Esophagus squamous epithelium (tissue), 5 donors: ENCODE data around the gene TULP4. TPM values are rescaled to one million over a fixed set of nuclear protein-coding genes. Genes with fewer than 3 reads are reported as not detected.
"Not testable (repeated sequence)": the region's sequence is repeated elsewhere in the genome, so short reads cannot be mapped to it uniquely, and the experiment has no call there.

ENCODE experiments used
- DNase-seq: peaks from one replicate; lab custom pipeline; 2025; lab: John Stamatoyannopoulos, UW
- H3K27ac ChIP-seq, 4 donors: fragments of 200-600 bp; sonication (generic); one replicate each; pipeline ENCODE4 v1.5.1; 2016 to 2019; ENCODE audit warnings: mild to moderate bottlenecking in 1 of 4
- H3K27me3 ChIP-seq, 4 donors: fragments of 200-600 bp; sonication (generic); 1 replicate in 3 of 4; 2 replicates in 1 of 4; pipeline versions ENCODE4 v1.5.1 to v1.6.0; 2017 to 2021; ENCODE audit warnings: antibody characterized with exemption in 1 of 4
- H3K36me3 ChIP-seq, 3 donors: fragments of 200-600 bp; sonication (generic); one replicate each; pipeline ENCODE4 v1.5.1; 2016 to 2019
- H3K4me1 ChIP-seq, 3 donors: fragments of 200-600 bp; sonication (generic); one replicate each; pipeline ENCODE4 v1.5.1; 2017 to 2019
- H3K4me3 ChIP-seq, 4 donors: fragments of 200-600 bp; sonication (generic); 1 replicate in 3 of 4; 2 replicates in 1 of 4; pipeline ENCODE4 v1.5.1; 2016 to 2019; ENCODE audit warnings: mild to moderate bottlenecking in 2 of 4, moderate library complexity in 1 of 4
- H3K9me3 ChIP-seq, 3 donors: fragments of 200-600 bp; sonication (generic); one replicate each; pipeline ENCODE4 v1.5.1; 2016 to 2019
- CTCF ChIP-seq, 6 experiments: fragments of 450-650 bp in 4 of 6; fragments of 200-600 bp in 2 of 6; sonication (generic) in 2 of 6; IDR thresholded peaks; one replicate each; pipeline ENCODE4 v1.5.1; 2016 to 2019; ENCODE audit warnings: antibody characterized with exemption in 6 of 6, mild to moderate bottlenecking in 4 of 6, moderate library complexity in 4 of 6
- POLR2A ChIP-seq, 4 donors: fragments of 450-650 bp; IDR thresholded peaks; one replicate each; pipeline ENCODE4 v1.6.1; 2017; ENCODE audit warnings: antibody characterized with exemption in 4 of 4, mild to moderate bottlenecking in 4 of 4, moderate library complexity in 3 of 4
- WGBS, 2 donors: methylation state at CpG; one replicate each; pipeline ENCODE4 v1.1.5; 2018; 5-methylcytosine and 5-hydroxymethylcytosine counted together
- intact Hi-C: fragments of 100-400 bp; cut with DNase I; formaldehyde crosslinking; loops from one replicate; pipeline ENCODE4 v1.15.0; 2022
- total RNA-seq, 4 donors: library from RNA; depleted of rRNA; stranded (reverse); fragments of >200 nt; gene quantifications; one replicate each; pipeline ENCODE4 v1.1.0, GENCODE V29; 2016
- donor health status: DM: yes; HTN: yes; CAD: no.

Gene TULP4
- total RNA-seq, 4 donors from 2014 or later, result 50.9 to 104 (median 59.2) TPM

- H3K9me3 ChIP-seq, result peaks cover 0 to 6% (median 0%) of the 10 kb centered on the region in 3 donors
- 90 to 96% methylated on average over 3 of the region's 3 CpGs for WGBS, 2 donors
- TF ChIP-seq CTCF (IDR thresholded peaks at IDR 0.05) (no peak), POLR2A (IDR thresholded peaks at IDR 0.05) (no peak)
- no peaks in the 10 kb centered on the region for H3K27me3 ChIP-seq
- no peak overlapping the region for H3K4me3 ChIP-seq
- H3K27ac ChIP-seq, result no peak overlapping the region
- peaks cover 0 to 7% (median 0%) of the 10 kb centered on the region in 3 donors for H3K4me1 ChIP-seq
- H3K36me3 ChIP-seq, result no peaks in the 10 kb centered on the region
- intact Hi-C loops, result no loop called here
- no peak for DNase-seq
Observed at GRCh38 chr6:158389193-158389919, 77.1 kb downstream of the TULP4 start.

- intact Hi-C loops, result no loop called here
- DNase-seq, result no peak
- H3K36me3 ChIP-seq, result no peaks in the 10 kb centered on the region
- H3K4me3 ChIP-seq, result no peak overlapping the region
- H3K27ac ChIP-seq, result no peak overlapping the region
- no peaks in the 10 kb centered on the region for H3K27me3 ChIP-seq
- TF ChIP-seq POLR2A (IDR thresholded peaks at IDR 0.05), result no peak
- no peak for TF ChIP-seq CTCF (IDR thresholded peaks at IDR 0.05)
- peaks cover 0 to 6% (median 0%) of the 10 kb centered on the region in 3 donors for H3K9me3 ChIP-seq
- no peaks in the 10 kb centered on the region for H3K4me1 ChIP-seq
- 87 to 93% methylated on average over 3 of the region's 3 CpGs for WGBS, 2 donors
Observed at GRCh38 chr6:158391276-158391675, 79.0 kb downstream of the TULP4 start.

GRCh38 chr6:158391977-158392376 is 79.7 kb downstream of the TULP4 start:
- H3K4me1 ChIP-seq, DNase-seq, intact Hi-C loops, H3K36me3 ChIP-seq, H3K27ac ChIP-seq, H3K4me3 ChIP-seq, H3K9me3 ChIP-seq, H3K27me3 ChIP-seq: not testable (repeated sequence)
- 90 to 100% methylated on average over 4 of the region's 4 CpGs for WGBS, 2 donors

- Histone ChIP-seq H3K27ac (no peak overlapping the region), H3K4me3 (no peak overlapping the region), H3K36me3 (no peaks in the 10 kb centered on the region), H3K4me1 (peaks cover 0 to 7% (median 0%) of the 10 kb centered on the region in 3 donors), H3K9me3 (peaks cover 0 to 6% (median 0%) of the 10 kb centered on the region in 3 donors), H3K27me3 (no peaks in the 10 kb centered on the region)
- no peak for TF ChIP-seq POLR2A (IDR thresholded peaks at IDR 0.05)
- no peak for TF ChIP-seq CTCF (IDR thresholded peaks at IDR 0.05)
- intact Hi-C loops, result no loop called here
- no peak for DNase-seq
- WGBS, 2 donors, result 59 to 77% methylated on average over 5 of the region's 5 CpGs
Observed at GRCh38 chr6:158396136-158396535, 83.9 kb downstream of the TULP4 start.

GRCh38 chr6:158397578-158397977 is 85.3 kb downstream of the TULP4 start:
- no peak overlapping the region for H3K27ac ChIP-seq
- peaks cover 0 to 11% (median 0%) of the 10 kb centered on the region in 3 donors for H3K4me1 ChIP-seq
- WGBS, 2 donors, result 84 to 98% methylated on average over 4 of the region's 4 CpGs
- TF ChIP-seq CTCF (IDR thresholded peaks at IDR 0.05) (no peak), POLR2A (IDR thresholded peaks at IDR 0.05) (no peak)
- no peak for DNase-seq
- intact Hi-C loops, result no loop called here
- H3K4me3 ChIP-seq, result no peak overlapping the region
- no peaks in the 10 kb centered on the region for H3K27me3 ChIP-seq
- peaks cover 0 to 6% (median 0%) of the 10 kb centered on the region in 3 donors for H3K9me3 ChIP-seq
- no peaks in the 10 kb centered on the region for H3K36me3 ChIP-seq
